ENCODE data around the gene BTBD17.

BTBD17 gene

GRCh38 chr17:74354561-74354960 lies 7.1 kb downstream of the BTBD17 start:
- H3K27ac ChIP-seq (ENCODE audit: low read length) = no peak overlapping the region
- peaks cover 66% of the 10 kb centered on the region for H3K27me3 ChIP-seq (ENCODE audit: low read depth, low read length)
- H3K4me3 ChIP-seq (ENCODE audit: low read depth in 1 of 2, low read length in 2 of 2) = no peak overlapping the region
- no peaks in the 10 kb centered on the region for H3K9me3 ChIP-seq (ENCODE audit: control insufficient read depth in 1 of 2, low read length in 2 of 2)
- no peaks in the 10 kb centered on the region for H3K36me3 ChIP-seq (ENCODE audit: control insufficient read depth in 1 of 2, insufficient read depth in 2 of 2, low read length in 2 of 2)
- H3K4me1 ChIP-seq (ENCODE audit: control insufficient read depth in 1 of 2, insufficient read depth in 2 of 2, low read length in 2 of 2) = peaks cover 0 to 13% of the 10 kb centered on the region in 2 donors

GRCh38 chr17:74354123-74354522 lies 7.5 kb downstream of the BTBD17 start:
- Histone ChIP-seq H3K27me3 (ENCODE audit: low read depth, low read length) (peaks cover 66% of the 10 kb centered on the region), H3K4me1 (ENCODE audit: control insufficient read depth in 1 of 2, insufficient read depth in 2 of 2, low read length in 2 of 2) (peaks cover 0 to 13% of the 10 kb centered on the region in 2 donors), H3K9me3 (ENCODE audit: control insufficient read depth in 1 of 2, low read length in 2 of 2) (no peaks in the 10 kb centered on the region), H3K27ac (ENCODE audit: low read length) (no peak overlapping the region), H3K36me3 (ENCODE audit: control insufficient read depth in 1 of 2, insufficient read depth in 2 of 2, low read length in 2 of 2) (no peaks in the 10 kb centered on the region), H3K4me3 (ENCODE audit: low read depth in 1 of 2, low read length in 2 of 2) (no peak overlapping the region)

- H3K36me3 ChIP-seq (ENCODE audit: control insufficient read depth in 1 of 2, insufficient read depth in 2 of 2, low read length in 2 of 2) = no peaks in the 10 kb centered on the region
- H3K27ac ChIP-seq (ENCODE audit: low read length) = no peak overlapping the region
- peaks cover 63% of the 10 kb centered on the region for H3K27me3 ChIP-seq (ENCODE audit: low read depth, low read length)
- no peaks in the 10 kb centered on the region for H3K9me3 ChIP-seq (ENCODE audit: control insufficient read depth in 1 of 2, low read length in 2 of 2)
- peaks cover 0 to 13% of the 10 kb centered on the region in 2 donors for H3K4me1 ChIP-seq (ENCODE audit: control insufficient read depth in 1 of 2, insufficient read depth in 2 of 2, low read length in 2 of 2)
- H3K4me3 ChIP-seq (ENCODE audit: low read depth in 1 of 2, low read length in 2 of 2) = no peak overlapping the region
These were observed 8.1 kb downstream of the BTBD17 start for GRCh38 chr17:74353446-74354060.

- no peaks in the 10 kb centered on the region for H3K9me3 ChIP-seq (ENCODE audit: control insufficient read depth in 1 of 2, low read length in 2 of 2)
- H3K4me1 ChIP-seq (ENCODE audit: control insufficient read depth in 1 of 2, insufficient read depth in 2 of 2, low read length in 2 of 2) = peaks cover 0 to 3% of the 10 kb centered on the region in 2 donors
- no peak overlapping the region for H3K27ac ChIP-seq (ENCODE audit: low read length)
- no peak overlapping the region for H3K4me3 ChIP-seq (ENCODE audit: low read depth in 1 of 2, low read length in 2 of 2)
- H3K27me3 ChIP-seq (ENCODE audit: low read depth, low read length) = peaks cover 45% of the 10 kb centered on the region
- no peaks in the 10 kb centered on the region for H3K36me3 ChIP-seq (ENCODE audit: control insufficient read depth in 1 of 2, insufficient read depth in 2 of 2, low read length in 2 of 2)
These were observed 10.0 kb downstream of the BTBD17 start for GRCh38 chr17:74351552-74352210.

GRCh38 chr17:74350486-74350885 lies 11.2 kb downstream of the BTBD17 start:
- Histone ChIP-seq H3K4me3 (ENCODE audit: low read depth in 1 of 2, low read length in 2 of 2) (no peak overlapping the region), H3K9me3 (ENCODE audit: control insufficient read depth in 1 of 2, low read length in 2 of 2) (no peaks in the 10 kb centered on the region), H3K36me3 (ENCODE audit: control insufficient read depth in 1 of 2, insufficient read depth in 2 of 2, low read length in 2 of 2) (no peaks in the 10 kb centered on the region), H3K27me3 (ENCODE audit: low read depth, low read length) (peaks cover 33% of the 10 kb centered on the region), H3K27ac (ENCODE audit: low read length) (no peak overlapping the region), H3K4me1 (ENCODE audit: control insufficient read depth in 1 of 2, insufficient read depth in 2 of 2, low read length in 2 of 2) (no peaks in the 10 kb centered on the region)

GRCh38 chr17:74349120-74349519 lies 12.5 kb downstream of the BTBD17 start:
- H3K36me3 ChIP-seq (ENCODE audit: control insufficient read depth in 1 of 2, insufficient read depth in 2 of 2, low read length in 2 of 2) = no peaks in the 10 kb centered on the region
- H3K27ac ChIP-seq (ENCODE audit: low read length) = no peak overlapping the region
- no peaks in the 10 kb centered on the region for H3K4me1 ChIP-seq (ENCODE audit: control insufficient read depth in 1 of 2, insufficient read depth in 2 of 2, low read length in 2 of 2)
- no peaks in the 10 kb centered on the region for H3K9me3 ChIP-seq (ENCODE audit: control insufficient read depth in 1 of 2, low read length in 2 of 2)
- no peak overlapping the region for H3K4me3 ChIP-seq (ENCODE audit: low read depth in 1 of 2, low read length in 2 of 2)
- peaks cover 21% of the 10 kb centered on the region for H3K27me3 ChIP-seq (ENCODE audit: low read depth, low read length)

GRCh38 chr17:74347646-74348045 lies 14.0 kb downstream of the BTBD17 start:
- no peak overlapping the region for H3K27ac ChIP-seq (ENCODE audit: low read length)
- no peaks in the 10 kb centered on the region for H3K36me3 ChIP-seq (ENCODE audit: control insufficient read depth in 1 of 2, insufficient read depth in 2 of 2, low read length in 2 of 2)
- H3K27me3 ChIP-seq (ENCODE audit: low read depth, low read length) = peaks cover 7% of the 10 kb centered on the region
- H3K9me3 ChIP-seq (ENCODE audit: control insufficient read depth in 1 of 2, low read length in 2 of 2) = no peaks in the 10 kb centered on the region
- H3K4me3 ChIP-seq (ENCODE audit: low read depth in 1 of 2, low read length in 2 of 2) = no peak overlapping the region
- H3K4me1 ChIP-seq (ENCODE audit: control insufficient read depth in 1 of 2, insufficient read depth in 2 of 2, low read length in 2 of 2) = no peaks in the 10 kb centered on the region

GRCh38 chr17:74345433-74346241 lies 16.0 kb downstream of the BTBD17 start:
- Histone ChIP-seq H3K27me3 (ENCODE audit: low read depth, low read length) (no peaks in the 10 kb centered on the region), H3K27ac (ENCODE audit: low read length) (no peak overlapping the region), H3K36me3 (ENCODE audit: control insufficient read depth in 1 of 2, insufficient read depth in 2 of 2, low read length in 2 of 2) (no peaks in the 10 kb centered on the region), H3K9me3 (ENCODE audit: control insufficient read depth in 1 of 2, low read length in 2 of 2) (no peaks in the 10 kb centered on the region), H3K4me3 (ENCODE audit: low read depth in 1 of 2, low read length in 2 of 2) (no peak overlapping the region), H3K4me1 (ENCODE audit: control insufficient read depth in 1 of 2, insufficient read depth in 2 of 2, low read length in 2 of 2) (no peaks in the 10 kb centered on the region)

GRCh38 chr17:74344658-74345057 lies 17.0 kb downstream of the BTBD17 start:
- Histone ChIP-seq H3K9me3 (ENCODE audit: control insufficient read depth in 1 of 2, low read length in 2 of 2) (no peaks in the 10 kb centered on the region), H3K27ac (ENCODE audit: low read length) (no peak overlapping the region), H3K27me3 (ENCODE audit: low read depth, low read length) (no peaks in the 10 kb centered on the region), H3K36me3 (ENCODE audit: control insufficient read depth in 1 of 2, insufficient read depth in 2 of 2, low read length in 2 of 2) (no peaks in the 10 kb centered on the region), H3K4me3 (ENCODE audit: low read depth in 1 of 2, low read length in 2 of 2) (no peak overlapping the region), H3K4me1 (ENCODE audit: control insufficient read depth in 1 of 2, insufficient read depth in 2 of 2, low read length in 2 of 2) (no peaks in the 10 kb centered on the region)

GRCh38 chr17:74343526-74344284 lies 18.0 kb downstream of the BTBD17 start:
- Histone ChIP-seq H3K9me3 (ENCODE audit: control insufficient read depth in 1 of 2, low read length in 2 of 2) (no peaks in the 10 kb centered on the region), H3K4me1 (ENCODE audit: control insufficient read depth in 1 of 2, insufficient read depth in 2 of 2, low read length in 2 of 2) (no peaks in the 10 kb centered on the region), H3K27me3 (ENCODE audit: low read depth, low read length) (peaks cover 3% of the 10 kb centered on the region), H3K27ac (ENCODE audit: low read length) (no peak overlapping the region), H3K36me3 (ENCODE audit: control insufficient read depth in 1 of 2, insufficient read depth in 2 of 2, low read length in 2 of 2) (no peaks in the 10 kb centered on the region), H3K4me3 (ENCODE audit: low read depth in 1 of 2, low read length in 2 of 2) (no peak overlapping the region)

- Histone ChIP-seq H3K27ac (ENCODE audit: low read length) (no peak overlapping the region), H3K4me1 (ENCODE audit: control insufficient read depth in 1 of 2, insufficient read depth in 2 of 2, low read length in 2 of 2) (no peaks in the 10 kb centered on the region), H3K27me3 (ENCODE audit: low read depth, low read length) (peaks cover 3% of the 10 kb centered on the region), H3K9me3 (ENCODE audit: control insufficient read depth in 1 of 2, low read length in 2 of 2) (no peaks in the 10 kb centered on the region), H3K36me3 (ENCODE audit: control insufficient read depth in 1 of 2, insufficient read depth in 2 of 2, low read length in 2 of 2) (no peaks in the 10 kb centered on the region), H3K4me3 (ENCODE audit: low read depth in 1 of 2, low read length in 2 of 2) (no peak overlapping the region)
These were observed 18.5 kb downstream of the BTBD17 start for GRCh38 chr17:74343121-74343520.

Data from muscle layer of duodenum (tissue), 2 donors.